Activated gamma-delta T cell treated with anti-CD3 and anti-CD28 coated beads, Interleukin-2, amount 50 U/mL, for 16 hours (primary cell): ENCODE measurements around the gene MDP1.

Experiments used
- DNase-seq: peaks from one replicate; pipeline ENCODE4 v3.0.0-alpha.2; 2020; ENCODE audit warnings: low read depth

Gene MDP1

GRCh38 chr14:24181371-24182077, 34.3 kb downstream of the MDP1 start:
- no peak for DNase-seq

- no peak for DNase-seq
These were observed 35.7 kb downstream of the MDP1 start for GRCh38 chr14:24179961-24180796.

- DNase-seq: no peak
These were observed 36.4 kb downstream of the MDP1 start for GRCh38 chr14:24179294-24179960.

- DNase-seq: no peak
These were observed 37.3 kb downstream of the MDP1 start for GRCh38 chr14:24178399-24179178.

GRCh38 chr14:24177891-24178290, 38.0 kb downstream of the MDP1 start:
- no peak for DNase-seq

GRCh38 chr14:24177041-24177825, 38.6 kb downstream of the MDP1 start:
- no peak for DNase-seq

- DNase-seq: no peak
These were observed 39.3 kb downstream of the MDP1 start for GRCh38 chr14:24176599-24176998.

- DNase-seq: no peak
These were observed 43.0 kb downstream of the MDP1 start for GRCh38 chr14:24172871-24173281.

- DNase-seq: no peak
These were observed 43.5 kb downstream of the MDP1 start for GRCh38 chr14:24172261-24172860.

- DNase-seq: peak; percentile 74
These were observed 44.2 kb downstream of the MDP1 start, which contains the start of gene REC8 for GRCh38 chr14:24171422-24172260. TSS of gene REC8 (plus strand) at chr14:24172080. CDS start at chr14:24172553, 473 bp downstream.

- no peak for DNase-seq
These were observed 48.3 kb downstream of the MDP1 start for GRCh38 chr14:24167469-24168114.

GRCh38 chr14:24165785-24166184, 50.1 kb downstream of the MDP1 start:
- DNase-seq: no peak

- DNase-seq: no peak
These were observed 51.3 kb downstream of the MDP1 start for GRCh38 chr14:24164518-24164991.
